Dermis blood vessel endothelial cell (primary cell): ENCODE data around the gene PRICKLE2. TPM values are rescaled to one million over a fixed set of nuclear protein-coding genes. Genes with fewer than 3 reads are reported as not detected.

Experiments used
- DNase-seq: peaks from one replicate; pipeline ENCODE4 v3.0.0; 2010
- total RNA-seq: library from RNA; depleted of rRNA; stranded (reverse); fragments of >200 nt; gene quantifications from 2 replicates; pipeline ENCODE4 v1.2.3, GENCODE V29; 2014

The PRICKLE2 gene
- total RNA-seq, 1 donor from 2014 or later, result 3.2 TPM

DNA sequence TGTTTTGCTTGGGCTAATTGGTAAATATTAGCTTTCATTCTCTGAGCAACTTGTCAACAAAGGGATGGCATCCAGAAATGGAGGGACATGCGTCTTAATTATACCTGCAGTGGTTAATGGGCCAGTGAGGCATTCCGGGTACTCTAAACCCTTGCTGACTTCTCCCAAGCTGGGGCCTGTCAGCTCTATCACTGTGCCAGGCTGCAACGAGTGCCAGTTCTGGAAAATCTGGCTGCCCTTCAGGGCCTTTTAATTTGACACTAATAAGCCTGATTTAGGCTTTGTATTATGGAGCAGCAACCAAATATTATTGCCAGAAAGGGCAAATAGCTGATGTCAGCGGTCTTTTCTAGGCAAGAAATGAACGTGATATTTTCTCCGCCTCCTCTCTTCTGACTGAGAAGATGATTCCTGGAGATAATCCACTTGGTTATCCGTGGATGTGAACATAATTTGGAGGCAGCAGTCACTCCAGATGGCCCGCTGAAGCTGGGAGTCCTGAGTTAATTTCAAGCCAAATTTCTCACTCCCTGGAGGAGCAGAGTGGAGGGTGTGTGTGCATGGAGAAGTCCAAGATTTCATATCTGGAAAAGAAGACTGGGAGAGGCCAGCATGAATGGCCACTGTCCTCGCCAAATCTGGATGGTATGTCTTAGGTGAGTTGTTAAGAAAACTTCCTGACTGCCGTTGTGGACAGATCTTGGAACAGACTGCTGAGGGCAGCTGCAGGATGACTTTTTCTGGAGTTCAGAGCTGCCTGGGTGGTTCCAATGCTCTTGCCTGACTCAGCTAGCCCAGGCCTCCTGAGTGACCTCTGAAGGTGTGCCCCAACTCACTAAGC, 157.5 kb downstream of the PRICKLE2 start:
- DNase-seq, result no peak

- DNase-seq, result no peak
Observed at GRCh38 chr3:64064804-64065203, 160.5 kb downstream of the PRICKLE2 start.

GRCh38 chr3:64063983-64064438, 161.3 kb downstream of the PRICKLE2 start:
- DNase-seq, result no peak

GRCh38 chr3:64063207-64063982, 161.9 kb downstream of the PRICKLE2 start:
- DNase-seq, result no peak

- DNase-seq, result no peak
Observed at GRCh38 chr3:64061628-64062027, 163.6 kb downstream of the PRICKLE2 start.

DNA sequence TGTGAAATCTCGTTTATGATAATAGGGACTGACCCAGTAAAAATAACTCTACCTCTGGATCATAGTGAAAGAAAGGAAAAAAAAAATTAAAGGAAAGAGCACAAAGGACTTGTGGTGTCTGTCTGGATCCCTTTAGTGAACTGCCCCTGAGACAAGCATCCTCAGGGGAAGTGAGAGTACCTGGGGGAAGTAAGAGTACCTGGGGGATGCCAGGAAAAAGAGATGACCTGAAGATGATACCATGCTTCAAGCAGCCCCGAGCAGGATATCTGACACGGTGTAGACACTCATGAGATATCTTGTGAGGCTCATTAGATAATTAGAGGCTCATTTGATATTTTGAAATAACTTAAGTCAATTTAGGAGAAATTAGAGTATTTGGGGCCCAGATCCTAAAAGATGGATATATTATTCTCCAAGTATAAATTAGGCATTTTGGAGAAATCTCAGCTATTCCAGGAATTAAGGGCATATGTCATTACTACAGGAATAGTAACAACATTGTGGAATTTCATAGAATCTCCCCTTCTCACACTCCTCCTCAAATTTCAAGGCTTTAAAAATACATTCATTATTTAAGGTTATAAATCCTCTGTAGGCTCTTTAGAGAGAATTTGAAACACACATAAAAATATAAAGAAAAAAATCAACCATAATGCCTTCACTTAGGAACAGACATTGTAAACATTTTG, 165.6 kb downstream of the PRICKLE2 start:
- DNase-seq, result no peak

- no peak for DNase-seq
Observed at GRCh38 chr3:64058566-64058965, 166.7 kb downstream of the PRICKLE2 start.

- no peak for DNase-seq
Observed at GRCh38 chr3:64057231-64057630, 168.0 kb downstream of the PRICKLE2 start.

- no peak for DNase-seq
Observed at GRCh38 chr3:64056606-64057180, 168.6 kb downstream of the PRICKLE2 start.

GRCh38 chr3:64055076-64055475, 170.2 kb downstream of the PRICKLE2 start:
- peak; percentile 8 for DNase-seq

DNA sequence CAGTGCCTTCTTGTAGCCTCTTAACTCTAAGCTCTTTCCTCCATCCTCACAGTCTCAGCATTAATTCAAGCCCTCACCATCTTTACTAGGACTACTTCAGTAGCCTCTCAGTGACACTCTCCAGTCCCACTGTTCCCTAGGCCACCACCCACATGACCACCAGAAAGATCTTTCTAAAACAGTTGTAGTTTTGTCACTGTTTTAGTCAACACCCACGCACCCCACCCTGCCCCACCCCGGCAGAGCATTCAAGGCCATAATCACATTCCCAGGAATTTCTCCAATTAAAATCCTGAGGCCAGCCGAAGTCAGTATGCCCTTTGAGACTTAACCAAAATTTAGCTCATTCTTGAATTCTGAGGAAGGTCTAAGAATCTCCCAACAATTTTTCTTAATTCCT, 170.8 kb downstream of the PRICKLE2 start:
- no peak for DNase-seq

DNA sequence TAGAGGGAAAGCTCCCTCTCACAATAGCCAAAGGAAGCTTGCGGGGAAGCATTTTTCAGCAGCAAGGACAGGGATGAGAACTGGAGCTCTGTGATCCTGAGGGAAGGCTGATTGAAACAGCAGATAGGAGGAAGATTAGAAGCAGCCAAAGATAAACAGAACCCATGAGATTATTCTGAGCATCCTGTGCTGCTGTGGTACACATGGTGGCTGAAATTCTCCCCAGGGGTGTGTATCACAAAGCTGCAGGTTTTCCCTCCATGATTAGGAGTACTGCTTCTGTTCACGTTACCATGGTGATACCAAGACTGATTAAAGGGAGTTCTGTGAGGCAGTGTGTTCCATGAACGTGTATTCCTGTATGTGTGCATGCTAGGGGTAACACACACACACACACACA, 171.7 kb downstream of the PRICKLE2 start:
- no peak for DNase-seq

DNA sequence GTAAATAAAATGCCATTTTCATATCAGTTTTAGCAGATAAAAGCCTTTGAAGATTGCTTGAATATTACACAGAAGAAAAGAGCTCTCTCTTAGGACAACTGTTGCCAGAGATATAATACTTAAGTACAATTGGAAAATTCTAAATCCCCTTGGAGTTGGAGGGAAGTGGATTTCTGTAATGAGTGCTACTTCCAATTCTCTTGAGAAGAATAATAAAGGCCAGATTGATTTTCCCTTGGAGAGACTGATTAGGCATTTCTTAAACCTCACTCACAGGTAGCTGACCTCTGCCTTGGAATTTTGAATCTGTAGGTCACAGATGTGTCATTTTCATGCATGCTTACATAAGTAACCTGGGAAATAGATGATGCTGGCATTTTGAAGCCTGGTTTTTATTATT, 172.1 kb downstream of the PRICKLE2 start:
- DNase-seq, result no peak

DNA sequence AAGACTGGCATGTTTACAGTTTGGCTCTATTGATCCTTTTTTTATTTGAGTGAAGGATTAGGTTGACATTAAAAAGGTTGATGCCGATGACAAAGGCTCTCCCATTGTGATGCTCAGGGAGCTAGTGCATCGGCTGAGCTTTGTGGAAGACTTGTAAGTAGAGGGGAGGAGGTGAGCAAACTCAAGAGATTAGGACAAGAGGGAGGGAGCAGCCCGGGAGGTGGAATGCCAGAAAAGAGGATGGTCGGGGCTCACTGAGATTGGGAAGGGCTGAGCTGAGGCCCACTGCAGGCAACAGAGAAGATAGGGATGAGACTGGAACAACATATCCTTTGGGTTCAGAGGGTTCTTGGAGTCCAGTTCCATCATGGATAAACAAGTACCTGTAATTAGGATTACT, 175.4 kb downstream of the PRICKLE2 start:
- no peak for DNase-seq

GRCh38 chr3:64049136-64049535, 176.1 kb downstream of the PRICKLE2 start:
- DNase-seq, result peak; percentile 5

DNA sequence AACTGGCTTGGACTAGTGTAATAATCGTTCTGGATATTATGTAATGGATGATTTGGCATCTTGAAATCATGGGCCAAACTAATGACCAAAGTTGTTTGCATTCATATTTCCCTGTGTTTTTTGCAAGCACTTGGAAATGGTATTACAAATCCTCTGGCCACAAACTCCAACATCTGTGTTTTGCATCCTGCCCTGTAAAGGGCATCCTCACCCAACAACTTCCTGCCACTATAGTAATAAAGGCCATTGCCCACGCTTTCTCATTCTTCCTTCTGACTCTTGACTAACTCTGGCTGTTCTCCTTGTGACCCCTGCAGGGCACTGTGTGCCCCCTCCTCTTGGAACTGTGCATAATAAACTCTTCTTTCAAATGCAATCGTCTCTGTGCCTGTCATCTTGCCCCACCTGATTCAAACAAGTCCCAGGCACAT, 176.6 kb downstream of the PRICKLE2 start:
- DNase-seq, result peak; percentile 4

- no peak for DNase-seq
Observed at GRCh38 chr3:64047787-64048186, 177.5 kb downstream of the PRICKLE2 start.

DNA sequence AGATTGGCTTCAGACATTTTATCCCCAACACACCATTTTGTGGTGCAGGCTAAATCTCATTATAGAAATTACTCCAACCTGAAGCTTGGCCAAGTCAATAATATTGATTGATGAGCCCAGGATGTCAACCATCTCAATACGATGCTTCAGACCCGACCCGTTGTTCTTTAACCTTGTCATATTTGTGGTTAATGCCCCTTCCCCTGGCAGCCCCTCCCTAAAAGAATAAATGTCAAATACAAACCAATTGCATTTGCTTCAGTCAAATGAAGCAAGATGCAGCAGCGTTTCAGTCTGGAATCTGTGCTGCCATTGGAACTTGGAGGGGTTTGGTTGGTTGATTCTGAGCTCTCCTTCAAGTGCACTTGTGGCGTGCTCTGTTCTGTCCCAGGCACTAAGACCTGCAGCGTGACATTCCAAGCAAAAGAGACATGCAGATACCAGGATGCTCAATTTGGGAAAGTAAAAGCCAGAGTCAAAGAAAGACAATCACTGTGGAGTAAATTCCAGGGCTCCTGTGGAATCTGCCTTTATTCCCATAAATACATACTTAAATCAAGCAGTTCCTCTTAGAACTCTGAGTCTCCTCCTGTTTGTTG, 178.2 kb downstream of the PRICKLE2 start:
- DNase-seq, result no peak

DNA sequence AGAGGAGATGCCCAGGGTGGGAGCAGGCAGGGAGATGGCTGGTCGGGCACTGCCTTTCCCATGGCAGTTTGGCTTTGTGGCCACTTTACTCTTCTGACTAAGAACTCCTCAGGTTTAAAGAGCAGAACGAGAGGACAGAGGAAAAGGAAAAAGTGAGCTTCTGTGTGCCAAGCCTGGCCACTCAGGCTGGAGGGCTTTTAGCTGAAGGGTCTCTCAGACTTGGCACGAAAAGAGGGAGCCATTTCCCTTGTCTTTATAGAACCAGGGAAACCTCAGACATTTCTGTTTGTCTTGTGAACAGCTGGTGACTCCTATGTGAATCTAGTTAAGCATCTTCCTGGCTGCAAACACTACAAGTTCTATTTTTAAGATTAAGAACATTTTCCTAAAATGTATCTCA, 178.7 kb downstream of the PRICKLE2 start:
- no peak for DNase-seq

- no peak for DNase-seq
Observed at GRCh38 chr3:64042952-64043351, 182.3 kb downstream of the PRICKLE2 start.
